Kidney capillary endothelial cell (primary cell): Measurements from ENCODE around the gene ST3GAL3.
"Not testable (repeated sequence)": the region's sequence is repeated elsewhere in the genome, so short reads cannot be mapped to it uniquely, and the experiment has no call there.

Experiments used
- DNase-seq: peaks from one replicate; pipeline ENCODE4 v3.0.0-alpha.2; 2018; ENCODE audit warnings: low spot score

The ST3GAL3 gene

DNA sequence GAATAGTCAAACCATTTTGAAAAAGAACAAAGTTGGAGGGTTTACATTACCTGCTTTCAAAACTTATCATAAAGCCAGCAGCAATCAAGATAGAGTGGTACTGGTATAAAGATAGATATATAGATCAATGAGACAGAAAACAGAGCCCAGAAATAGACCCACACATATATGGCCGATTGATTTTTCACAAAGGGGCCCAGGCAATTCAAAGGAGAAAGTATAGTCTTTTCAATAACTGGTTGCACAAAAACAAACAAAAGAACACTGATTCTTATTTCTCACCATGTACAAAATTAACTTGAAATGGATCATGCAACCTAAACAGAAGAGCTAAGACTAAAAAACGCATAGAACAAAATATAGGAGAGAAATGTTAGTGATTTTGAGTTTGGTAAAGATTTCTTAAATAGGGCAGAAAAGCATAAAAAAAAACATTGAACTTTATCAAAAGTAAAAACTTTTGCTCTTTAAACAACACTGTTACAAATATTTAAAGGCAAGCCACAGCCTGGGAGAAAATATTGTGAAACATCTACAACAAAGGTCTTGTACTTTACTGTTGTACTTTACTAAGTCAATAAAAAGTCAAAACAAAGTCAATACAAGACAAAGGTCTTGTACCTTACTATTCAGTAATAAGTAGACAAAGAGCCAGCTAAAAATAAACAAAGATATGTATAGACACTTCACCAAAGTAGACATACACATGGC is 50.2 kb downstream of the ST3GAL3 start:
- no peak for DNase-seq

DNA sequence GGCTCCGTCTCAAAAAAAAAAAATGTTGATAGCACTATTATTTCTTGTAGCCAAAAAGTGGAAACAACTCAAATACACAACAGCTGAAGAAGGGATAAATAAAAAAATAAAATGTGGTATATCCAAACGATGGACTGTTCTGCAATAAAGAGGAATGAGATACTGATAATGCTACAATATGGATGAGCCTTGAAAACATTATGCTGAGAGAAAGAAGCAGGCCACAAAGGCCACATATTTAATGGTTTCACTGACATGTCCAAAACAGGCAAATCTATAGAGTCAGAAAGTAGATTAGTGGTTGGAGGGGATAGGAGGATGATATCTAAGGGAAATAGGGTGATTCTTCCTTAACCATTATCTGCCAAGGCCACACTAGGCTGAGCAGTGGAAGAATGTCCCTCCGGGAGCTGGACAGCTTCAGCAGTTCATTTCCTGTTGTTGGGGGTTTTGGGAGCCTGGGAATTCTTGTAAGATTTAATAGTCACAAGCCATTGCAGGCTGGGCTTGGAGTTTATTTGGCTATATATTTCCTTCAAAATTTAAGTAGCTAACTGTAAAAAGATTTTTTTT is 53.5 kb downstream of the ST3GAL3 start:
- DNase-seq, result no peak

DNA sequence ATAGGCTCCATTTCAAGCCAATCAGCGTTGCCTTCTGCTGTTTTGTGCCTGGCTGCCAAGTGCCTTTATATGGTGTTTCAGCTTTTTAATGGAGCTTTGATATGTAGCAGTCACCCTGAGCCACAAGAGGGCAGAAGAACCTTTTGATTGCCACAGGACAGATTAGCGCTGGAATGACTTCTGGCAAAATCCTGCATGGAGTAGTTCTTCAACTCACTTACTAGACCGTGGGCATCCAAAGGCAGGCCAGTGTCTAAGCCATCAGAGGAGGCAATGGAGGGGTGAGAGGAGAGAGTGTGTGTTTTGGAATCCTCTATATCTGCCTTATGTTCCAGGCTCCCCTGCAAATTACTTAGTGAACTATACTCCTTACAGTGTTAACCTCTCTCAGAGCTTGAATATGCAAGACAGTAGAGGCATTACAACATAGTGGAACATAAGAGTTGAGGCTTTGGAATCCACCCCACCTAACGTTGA is 56.2 kb downstream of the ST3GAL3 start:
- peak; percentile 83 for DNase-seq

DNA sequence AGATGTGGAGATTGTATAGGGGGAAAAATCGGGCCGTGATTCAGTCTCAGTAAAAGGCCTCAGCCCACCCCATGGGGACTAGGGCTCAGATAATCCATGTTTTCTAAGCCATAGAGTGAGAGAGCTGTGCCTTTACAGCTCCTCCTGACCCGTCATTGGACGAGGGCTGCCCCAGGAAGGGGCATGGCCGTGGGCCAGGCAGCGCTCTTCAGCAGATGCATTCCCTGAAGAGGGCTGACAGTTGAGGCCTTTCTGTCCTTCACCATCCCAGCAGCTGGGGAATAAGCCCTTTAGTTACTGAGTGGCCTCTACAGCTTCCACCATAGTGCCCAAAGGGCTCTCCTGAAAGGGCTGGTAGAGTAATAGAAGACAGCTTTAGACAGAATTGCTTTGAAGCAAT is 57.2 kb downstream of the ST3GAL3 start:
- DNase-seq, result no peak

DNA sequence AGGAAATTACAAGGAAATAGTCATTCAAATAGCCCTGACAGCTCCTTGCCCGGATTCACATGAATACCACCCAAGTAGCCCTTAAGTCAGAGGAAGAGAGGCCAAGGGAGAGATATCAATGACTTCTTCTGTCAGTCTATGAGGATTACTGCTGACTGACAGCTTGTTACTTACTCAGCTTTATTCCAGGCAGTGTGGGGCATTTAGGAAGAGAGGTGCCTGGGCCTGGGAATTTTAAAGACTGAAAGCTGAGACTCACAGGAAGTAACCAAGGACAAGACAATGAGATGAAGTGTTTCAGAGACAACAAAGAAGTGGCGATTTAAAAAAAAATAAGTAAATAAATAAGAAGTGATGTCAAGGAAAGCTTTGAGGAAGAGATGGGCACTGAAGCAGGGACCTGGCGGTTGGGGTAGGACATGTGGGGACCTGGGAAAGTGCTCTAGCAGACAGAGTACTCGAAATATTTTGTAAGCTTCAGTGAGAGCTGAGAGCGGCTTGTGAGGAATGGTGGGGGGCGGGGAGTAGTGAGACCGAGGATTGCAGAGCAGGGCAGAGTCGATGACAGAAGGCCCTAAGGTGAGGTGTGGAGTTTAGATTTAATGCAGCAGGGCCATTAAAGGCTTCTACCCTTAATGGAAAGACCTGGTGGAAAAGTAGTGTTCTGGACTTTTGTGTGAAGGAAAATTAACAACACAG is 58.9 kb downstream of the ST3GAL3 start:
- no peak for DNase-seq

DNA sequence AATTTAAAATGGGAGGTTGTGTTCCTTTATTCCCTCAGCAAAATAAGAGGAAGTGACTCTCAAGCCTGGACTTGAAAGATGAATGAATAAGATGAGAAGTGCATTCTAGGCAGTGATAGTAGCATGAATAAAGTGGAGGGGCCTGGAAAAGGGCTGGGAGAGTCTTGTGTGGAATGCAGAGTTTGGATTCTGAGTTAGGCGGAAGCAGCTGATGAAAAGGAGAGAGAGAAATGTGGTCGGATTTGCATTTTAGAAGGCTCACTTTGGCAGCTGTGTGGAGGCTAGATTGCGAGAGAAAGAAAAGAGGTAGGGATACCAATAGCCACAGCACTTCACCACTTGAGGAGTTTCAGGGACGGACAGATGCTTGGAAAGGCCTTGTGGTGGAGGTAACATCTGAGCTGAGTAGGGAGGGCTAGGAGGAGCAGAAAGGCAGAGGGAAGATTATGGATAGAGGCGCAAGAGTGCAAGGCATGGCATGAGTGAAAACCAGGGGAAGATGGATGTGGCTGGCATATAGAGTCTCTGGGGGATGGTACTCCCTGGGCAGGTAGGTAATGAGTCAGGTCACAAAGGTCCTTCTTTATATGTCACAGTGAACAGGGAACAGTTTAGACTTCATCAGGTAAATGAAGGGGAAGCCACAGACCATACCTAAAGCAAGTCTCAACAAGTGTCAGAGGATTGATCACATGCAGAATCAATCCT is 59.6 kb downstream of the ST3GAL3 start:
- no peak for DNase-seq

DNA sequence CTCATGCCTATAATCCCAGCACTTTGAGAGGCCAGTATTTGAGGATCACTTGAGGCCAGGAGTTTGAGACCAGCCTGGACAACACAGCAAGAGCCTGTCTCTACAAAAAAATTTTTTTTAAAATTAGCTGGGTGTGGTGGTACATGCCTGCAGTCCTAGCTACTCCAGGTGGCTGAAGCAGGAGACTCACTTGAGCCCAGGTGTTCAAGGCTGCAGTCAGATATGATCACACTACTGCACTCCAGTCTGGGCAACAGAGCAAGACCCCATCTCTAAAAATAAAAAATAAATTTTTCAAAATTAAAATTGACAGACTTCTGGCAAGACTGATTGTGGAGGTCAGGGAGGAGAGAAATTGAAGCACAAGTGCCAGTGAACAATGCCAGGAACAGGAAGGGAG is 60.8 kb downstream of the ST3GAL3 start:
- no peak for DNase-seq

DNA sequence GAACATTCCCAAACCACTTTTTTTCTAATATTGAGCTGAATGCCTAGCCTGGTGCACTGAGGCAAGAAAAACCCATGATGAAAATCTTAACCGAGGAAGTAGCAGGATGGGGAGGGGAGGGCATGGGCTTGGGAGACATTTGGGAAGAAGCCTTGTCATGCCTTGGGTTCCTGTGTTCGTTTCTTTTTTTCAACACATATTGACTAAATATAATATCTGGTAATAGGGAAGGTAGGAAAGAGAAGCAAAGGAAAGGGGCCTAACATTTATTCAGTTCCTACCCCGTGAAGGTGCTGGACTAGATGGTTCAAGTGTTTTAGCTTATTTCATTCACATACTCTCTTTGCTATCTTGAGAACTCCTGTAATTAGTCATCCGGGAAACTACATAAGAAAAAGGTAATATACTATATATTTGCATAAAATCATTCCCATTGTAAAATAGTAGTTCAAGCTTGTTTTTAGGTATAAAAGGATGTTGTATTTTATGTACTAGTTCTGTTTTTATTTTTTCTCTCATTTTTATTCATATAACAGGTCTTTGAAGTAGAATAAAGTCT is 62.1 kb downstream of the ST3GAL3 start:
- DNase-seq, result no peak

DNA sequence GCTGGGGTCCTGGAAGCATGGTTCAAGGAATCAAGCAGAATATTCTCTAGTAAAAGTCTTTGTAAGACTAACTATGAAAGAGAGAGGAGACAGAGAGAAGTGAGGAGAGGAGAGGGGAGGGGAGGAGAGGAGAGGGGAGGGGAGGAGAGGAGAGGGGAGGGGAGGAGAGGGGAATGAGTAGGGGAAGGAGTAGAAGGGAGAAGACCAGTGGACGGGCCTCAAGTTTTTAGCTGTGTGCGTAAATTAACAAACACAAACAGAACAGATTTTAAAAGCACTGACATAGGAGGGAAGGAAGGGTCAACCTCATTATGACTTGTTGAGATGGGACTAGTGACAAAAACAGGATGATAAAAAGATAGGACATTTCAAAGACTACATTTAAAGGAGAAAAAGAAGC is 62.8 kb downstream of the ST3GAL3 start:
- no peak for DNase-seq

DNA sequence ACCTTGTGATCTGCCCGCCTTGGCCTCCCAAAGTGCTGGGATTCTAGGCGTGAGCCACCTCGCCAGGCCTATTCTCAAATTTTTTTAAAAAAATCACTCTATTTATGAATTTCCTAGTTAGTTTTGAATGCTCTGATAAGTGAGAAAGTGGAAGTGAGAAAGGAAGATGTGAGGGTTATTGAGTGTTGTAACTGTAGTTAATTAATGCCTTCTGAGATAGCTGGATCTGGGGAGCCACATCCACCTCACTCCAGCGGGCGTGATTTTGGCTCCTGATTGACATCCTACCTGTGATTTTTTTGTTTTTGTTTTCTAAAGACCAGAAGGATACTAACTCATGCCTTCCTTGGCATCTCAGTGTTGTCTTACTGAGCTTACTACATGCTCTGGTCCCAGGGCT is 65.6 kb downstream of the ST3GAL3 start:
- no peak for DNase-seq

DNA sequence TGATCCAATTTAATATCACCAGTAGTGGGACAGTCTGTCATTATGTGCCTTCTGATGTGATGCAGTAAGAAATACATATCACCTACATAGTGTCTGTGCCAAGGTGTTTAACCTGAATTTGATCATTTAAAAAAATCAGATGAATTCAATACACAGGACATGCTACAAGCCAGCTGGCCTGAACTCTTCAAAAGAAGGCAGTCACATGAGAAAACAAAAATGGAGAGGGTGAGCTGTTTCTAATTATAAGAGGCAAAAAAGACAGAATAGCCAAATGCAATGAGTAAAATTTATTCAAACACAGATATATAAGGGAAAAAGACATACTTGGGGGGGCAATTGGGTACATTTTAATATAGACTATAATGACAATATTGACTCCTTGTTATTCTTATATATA is 66.5 kb downstream of the ST3GAL3 start:
- DNase-seq, result no peak

DNA sequence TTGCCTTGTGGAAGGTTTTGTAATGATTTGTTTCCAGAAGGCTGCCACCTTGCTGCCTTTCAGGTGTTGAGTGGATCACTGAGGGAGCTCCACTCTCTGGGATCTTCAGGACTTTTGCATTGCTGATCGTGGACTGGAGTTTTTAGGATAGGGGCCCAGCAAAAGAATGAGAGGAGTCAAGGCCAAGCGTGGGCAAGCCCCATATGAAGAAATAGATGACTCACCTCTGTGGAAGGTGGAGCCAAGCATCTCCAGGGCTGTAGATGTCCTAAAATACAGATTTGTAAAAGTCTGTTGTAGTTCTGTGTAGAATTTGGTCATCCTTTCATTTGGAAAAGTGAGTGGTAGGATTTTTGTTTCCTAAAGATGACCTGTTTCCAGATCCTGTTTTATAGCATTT is 67.0 kb downstream of the ST3GAL3 start:
- DNase-seq, result no peak

DNA sequence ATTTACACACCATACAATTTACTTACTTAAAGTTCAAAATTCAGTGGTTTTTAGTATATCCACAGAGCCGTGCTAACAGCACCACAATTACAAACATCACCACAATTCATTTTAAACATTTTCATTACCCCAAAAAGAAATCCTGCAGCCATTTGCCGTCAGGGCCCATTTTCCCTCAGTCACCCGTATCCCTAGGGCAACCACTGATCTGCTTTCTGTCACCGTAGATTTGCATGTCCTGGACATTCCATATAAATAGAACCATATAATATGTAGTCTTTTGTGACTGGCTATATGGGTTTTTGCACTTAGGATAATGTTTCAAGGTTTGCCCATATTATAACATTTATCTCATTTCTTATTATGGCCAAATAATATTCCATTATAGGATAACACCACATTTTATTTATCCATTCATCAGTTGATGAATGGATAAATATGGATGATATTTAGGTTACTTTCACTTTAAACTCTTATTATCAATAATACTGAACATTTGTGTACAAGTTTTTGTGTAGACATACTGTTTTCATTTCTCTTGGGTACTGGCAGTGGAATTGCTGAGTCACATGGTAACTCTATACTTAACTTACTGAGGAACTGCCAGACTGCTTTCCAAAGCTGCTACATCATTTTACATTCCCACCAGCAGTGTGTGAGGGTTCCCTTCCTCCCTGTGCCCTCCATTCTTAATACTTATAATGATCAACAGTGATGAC is 68.9 kb downstream of the ST3GAL3 start:
- DNase-seq, result no peak

DNA sequence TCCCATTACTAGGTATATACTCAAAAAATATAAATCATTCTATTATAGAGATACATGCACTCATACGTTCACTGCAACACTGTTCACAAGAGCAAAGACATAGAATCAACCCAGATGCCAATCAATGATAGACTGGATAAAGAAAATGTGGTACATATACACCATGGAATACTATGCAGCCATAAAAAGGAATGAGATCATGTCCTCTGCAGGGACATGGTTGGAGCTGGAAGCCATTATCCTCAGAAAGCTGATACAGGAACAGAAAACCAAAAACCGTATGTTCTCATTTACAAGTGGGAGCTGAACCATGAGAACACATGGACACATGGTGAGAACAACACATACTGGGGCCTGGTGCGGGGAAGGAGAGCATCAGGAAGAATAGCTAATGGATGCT is 70.6 kb downstream of the ST3GAL3 start:
- DNase-seq, result not testable (repeated sequence)

DNA sequence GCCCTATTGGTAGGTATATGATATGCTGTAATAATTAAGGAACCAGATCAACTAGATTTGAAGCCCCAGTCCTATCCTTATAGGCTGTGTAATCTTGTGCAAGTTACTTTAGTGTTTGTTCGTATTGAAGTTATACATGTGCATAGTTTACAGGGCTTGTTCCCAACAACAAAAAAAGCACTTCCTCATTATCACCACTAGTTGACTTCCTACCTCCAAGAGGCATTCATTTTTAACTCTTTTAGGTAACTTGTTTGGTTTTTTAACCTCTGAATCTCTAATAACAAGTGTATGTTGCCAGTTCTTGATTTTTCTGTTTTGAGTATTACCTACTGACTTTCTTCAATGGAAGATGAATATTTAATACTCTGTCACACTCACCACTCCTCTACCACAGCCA is 71.9 kb downstream of the ST3GAL3 start:
- DNase-seq, result no peak

DNA sequence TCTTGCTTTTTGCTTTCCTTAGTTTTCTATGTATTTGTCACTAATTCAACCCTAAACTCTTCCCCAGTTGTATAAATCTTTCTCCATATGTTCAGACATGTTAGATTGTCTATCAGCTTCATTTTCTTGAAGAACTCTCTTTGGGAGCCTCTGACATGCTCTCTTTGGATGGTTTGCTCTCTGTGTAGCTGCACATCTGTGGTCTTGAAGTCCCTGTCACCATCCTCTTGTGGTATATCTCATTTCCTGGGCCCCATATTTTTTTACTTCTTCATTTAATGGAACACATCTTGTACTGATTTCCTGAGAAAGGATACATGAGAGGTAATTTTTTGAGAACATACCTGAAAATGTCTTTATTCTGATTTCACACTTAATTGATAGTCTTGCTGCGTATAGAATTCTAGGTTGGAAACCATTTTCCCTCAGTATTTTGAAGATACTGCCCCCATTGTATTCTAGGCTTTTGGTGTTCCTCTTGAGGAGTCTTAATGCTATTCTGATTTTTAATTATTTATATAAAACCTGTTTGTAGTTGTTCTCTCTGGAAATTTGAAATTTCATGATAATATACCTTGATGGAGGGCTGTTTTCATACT is 72.6 kb downstream of the ST3GAL3 start:
- DNase-seq, result no peak

DNA sequence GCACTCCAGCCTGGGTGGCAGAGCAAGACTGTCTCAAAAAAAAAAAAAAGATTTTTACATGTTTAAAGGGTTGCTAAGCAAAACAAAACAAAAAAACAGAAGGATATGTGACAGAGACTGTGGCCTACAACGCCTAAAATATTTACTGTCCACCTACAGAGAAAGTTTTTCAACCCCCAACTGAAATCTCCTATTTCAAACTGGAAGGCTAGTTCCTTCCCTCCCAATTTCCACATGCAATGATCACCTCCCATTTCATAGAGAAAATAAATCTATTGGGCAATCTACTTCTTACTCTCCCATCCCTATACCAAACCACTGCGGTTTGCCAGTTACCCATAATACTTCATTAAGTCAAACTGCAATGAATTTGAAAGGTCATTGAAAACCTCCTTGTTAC is 74.2 kb downstream of the ST3GAL3 start:
- no peak for DNase-seq

DNA sequence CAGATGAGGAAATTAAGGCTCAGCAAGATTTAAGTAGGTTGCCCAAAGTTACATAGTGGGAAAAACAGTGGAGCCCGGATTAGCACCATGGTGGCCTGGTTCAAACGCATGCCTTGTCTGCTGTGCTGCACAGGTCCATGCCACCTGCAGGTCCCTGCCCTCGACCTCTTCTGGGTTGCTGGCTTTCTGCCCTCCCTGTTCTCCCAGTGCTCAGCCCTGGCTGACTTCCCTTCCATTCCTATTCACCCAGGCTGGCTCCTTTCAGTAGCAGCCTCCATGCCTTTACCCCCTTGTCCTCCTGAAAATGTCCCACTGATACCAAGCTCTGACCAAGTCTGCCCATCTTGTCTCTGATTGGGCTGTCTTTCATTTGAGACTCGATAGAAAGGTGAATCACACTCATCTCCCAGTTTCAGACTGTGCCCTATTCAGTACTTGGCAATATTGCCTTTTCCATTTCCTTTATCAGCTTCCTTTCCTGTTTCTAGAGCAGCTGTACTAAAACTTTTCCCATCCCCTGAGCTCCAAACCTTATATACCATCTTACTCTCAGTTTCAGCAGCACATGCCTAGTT is 75.8 kb downstream of the ST3GAL3 start:
- DNase-seq, result no peak

DNA sequence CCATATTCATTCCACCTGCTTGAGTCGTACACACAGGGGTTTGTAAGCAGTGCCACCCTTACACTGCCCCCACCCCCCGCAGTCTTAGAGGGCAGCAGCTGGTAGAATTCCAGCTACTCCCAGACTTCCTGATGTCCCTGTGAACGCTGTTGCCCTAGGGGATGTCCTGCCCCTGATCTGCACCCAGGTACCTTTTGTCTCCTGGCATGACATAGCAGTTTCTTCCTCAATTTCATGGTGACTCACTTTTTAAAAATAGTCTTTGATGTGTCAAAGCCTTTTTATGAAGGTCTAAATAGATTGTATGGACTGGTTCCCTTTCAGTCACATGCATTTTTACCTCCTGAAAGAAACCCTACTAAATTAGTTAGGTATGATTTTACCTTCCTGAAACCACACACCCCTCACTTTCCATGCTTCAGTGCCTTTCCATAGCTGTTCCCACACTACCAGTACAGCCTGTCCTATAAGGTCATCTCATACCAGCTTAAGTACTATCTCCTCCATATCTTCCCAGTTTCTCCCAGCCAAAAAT is 76.4 kb downstream of the ST3GAL3 start:
- peak; percentile 59 for DNase-seq

DNA sequence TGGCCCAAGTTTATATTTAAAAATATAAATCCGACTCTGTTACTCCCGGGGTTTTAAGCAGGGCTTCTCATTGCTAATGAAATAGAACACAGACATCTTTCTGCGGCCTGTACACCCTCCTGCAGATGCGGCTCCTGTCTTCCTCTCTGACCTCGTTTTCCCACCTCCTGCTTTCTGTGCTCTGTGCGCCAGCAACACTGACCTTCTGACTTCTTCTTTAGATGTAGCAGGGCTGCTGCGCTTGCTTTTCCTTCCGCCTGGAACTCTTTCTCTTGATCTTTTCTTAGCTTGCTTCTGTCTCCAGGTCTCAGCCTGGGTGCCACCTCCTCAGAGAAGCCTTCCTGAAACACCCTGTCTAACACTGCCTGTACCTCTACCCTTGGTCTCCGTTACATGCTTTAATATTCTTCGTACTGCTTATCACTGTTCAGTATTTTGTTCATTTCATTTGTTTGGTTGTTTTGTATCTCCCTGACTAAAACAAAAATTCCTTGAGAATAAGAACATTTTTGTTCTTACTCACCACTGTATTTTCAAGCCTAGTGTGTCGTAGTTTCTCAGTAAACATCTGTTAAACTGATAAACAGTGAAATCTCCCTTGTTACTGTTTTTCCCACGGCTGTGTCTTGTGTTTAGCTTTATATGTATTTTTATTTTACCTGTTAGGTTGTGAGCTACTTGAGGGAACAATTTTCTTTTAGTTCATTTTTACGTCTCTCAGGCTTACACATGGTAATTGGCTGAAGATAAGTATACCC is 79.0 kb downstream of the ST3GAL3 start:
- no peak for DNase-seq
